PC-3 (cell line): ENCODE results near the gene APMAP.

Experiments
- EZH2 ChIP-seq: fragments of 300-600 bp; sonication (generic); IDR thresholded peaks from one replicate; pipeline ENCODE4 v1.6.1; 2017; ENCODE audit warnings: antibody characterized with exemption, mild to moderate bottlenecking, low read length; ENCODE audit not compliant: unreplicated experiment
- EZH2phosphoT487 ChIP-seq: fragments of 300-600 bp; sonication (generic); IDR thresholded peaks from 2 replicates; pipeline ENCODE4 v1.6.1; 2018; ENCODE audit warnings: mild to moderate bottlenecking, antibody characterized with exemption, low read length, borderline replicate concordance
- TF ChIP-seq, protein P1 (sequence below): fragments of 300-600 bp; sonication (generic); conservative IDR thresholded peaks from 2 replicates; pipeline ENCODE4 v1.5.1; 2017; ENCODE audit warnings: antibody characterized with exemption, low read depth, mild to moderate bottlenecking, low read length

DNA sequence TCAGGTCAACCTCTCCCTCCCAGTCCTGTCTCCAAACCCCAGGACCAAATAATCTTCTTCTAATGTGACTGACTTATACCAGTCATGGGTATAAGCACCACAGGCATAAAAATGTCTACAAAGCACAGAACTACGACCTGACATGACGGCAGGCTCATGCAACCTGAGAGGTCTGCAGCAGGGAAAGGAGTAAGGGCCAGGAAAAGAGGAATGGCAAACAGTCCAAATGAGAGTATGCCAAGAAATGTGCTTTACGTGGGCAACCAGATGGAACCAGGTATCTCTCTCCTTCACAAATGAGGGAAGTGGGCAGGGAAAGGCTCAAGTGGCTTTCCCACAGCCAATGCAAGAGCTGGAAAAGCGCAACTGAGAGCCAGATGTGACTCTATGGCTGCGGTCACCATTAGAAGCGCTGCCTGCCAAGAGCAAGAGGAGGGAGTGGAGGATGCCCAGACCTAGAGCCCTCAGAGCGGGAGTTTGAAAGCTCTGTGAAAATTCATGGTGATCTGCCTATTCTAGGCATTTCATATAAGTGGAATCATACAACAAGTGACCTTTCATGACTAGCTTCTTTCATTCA, 6.0 kb downstream of the APMAP start:
- TF ChIP-seq, protein P1, sequence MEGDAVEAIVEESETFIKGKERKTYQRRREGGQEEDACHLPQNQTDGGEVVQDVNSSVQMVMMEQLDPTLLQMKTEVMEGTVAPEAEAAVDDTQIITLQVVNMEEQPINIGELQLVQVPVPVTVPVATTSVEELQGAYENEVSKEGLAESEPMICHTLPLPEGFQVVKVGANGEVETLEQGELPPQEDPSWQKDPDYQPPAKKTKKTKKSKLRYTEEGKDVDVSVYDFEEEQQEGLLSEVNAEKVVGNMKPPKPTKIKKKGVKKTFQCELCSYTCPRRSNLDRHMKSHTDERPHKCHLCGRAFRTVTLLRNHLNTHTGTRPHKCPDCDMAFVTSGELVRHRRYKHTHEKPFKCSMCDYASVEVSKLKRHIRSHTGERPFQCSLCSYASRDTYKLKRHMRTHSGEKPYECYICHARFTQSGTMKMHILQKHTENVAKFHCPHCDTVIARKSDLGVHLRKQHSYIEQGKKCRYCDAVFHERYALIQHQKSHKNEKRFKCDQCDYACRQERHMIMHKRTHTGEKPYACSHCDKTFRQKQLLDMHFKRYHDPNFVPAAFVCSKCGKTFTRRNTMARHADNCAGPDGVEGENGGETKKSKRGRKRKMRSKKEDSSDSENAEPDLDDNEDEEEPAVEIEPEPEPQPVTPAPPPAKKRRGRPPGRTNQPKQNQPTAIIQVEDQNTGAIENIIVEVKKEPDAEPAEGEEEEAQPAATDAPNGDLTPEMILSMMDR = no peak
- TF ChIP-seq EZH2 = no peak
- TF ChIP-seq EZH2phosphoT487 = no peak
